IMR-90 (cell line): ENCODE measurements around the gene GALM. TPM values are rescaled to one million over a fixed set of nuclear protein-coding genes. Genes with fewer than 3 reads are reported as not detected.
"Not testable (repeated sequence)": the region's sequence is repeated elsewhere in the genome, so short reads cannot be mapped to it uniquely, and the experiment has no call there.

ENCODE experiments used
- ATAC-seq: fragments of 200-7000 bp; cut with Tn5 transposase; 2 replicates; pipeline ENCODE4 v1.9.1; 2020; ENCODE audit warnings: low read depth, mild to moderate bottlenecking, moderate library complexity
- BruUV-seq: library from RNA; stranded (reverse); fragments of 400-500 nt; replicated peaks from 2 replicates; lab custom pipeline; 2021; lab: Mats Ljungman, UMichigan
- CTCF ChIA-PET: fragments of 300-600 bp; formaldehyde crosslinking; extraction: SDS; loops from one replicate; lab custom pipeline; 2021; ENCODE audit warnings: antibody characterized with exemption; lab: Yijun Ruan, JAX
- POLR2A ChIA-PET: fragments of 300-600 bp; sonication (Branson Sonifier 250); formaldehyde crosslinking; loops from one replicate; lab custom pipeline; 2022; ENCODE audit warnings: antibody characterized with exemption; ENCODE audit not compliant: unreplicated experiment; lab: Charles Lee
- DNase-seq: peaks from one replicate; pipeline ENCODE4 v3.0.0; 2013
- H2AFZ ChIP-seq: replicated peaks from 2 replicates; pipeline ENCODE3; 2013; ENCODE audit warnings: low read length, mild to moderate bottlenecking; ENCODE audit not compliant: poor library complexity
- H2AK5ac ChIP-seq: 2 replicates; pipeline ENCODE4 v1.6.1; 2013; ENCODE audit warnings: low read depth, low read length, inconsistent platforms
- H2AK9ac ChIP-seq: replicated peaks from 2 replicates; pipeline ENCODE3; 2013; ENCODE audit warnings: mild to moderate bottlenecking, low read depth, low read length, moderate library complexity; ENCODE audit not compliant: poor library complexity
- H2BK120ac ChIP-seq: 2 replicates; pipeline ENCODE4 v1.6.1; 2013; ENCODE audit warnings: low read depth, low read length, inconsistent platforms
- H2BK15ac ChIP-seq: 3 replicates; pipeline ENCODE4 v1.6.1; 2013; ENCODE audit warnings: low read depth, low read length, inconsistent platforms
- H2BK20ac ChIP-seq: 2 replicates; pipeline ENCODE4 v1.6.1; 2013; ENCODE audit warnings: low read depth, mild to moderate bottlenecking, inconsistent platforms, low read length, moderate library complexity
- H2BK5ac ChIP-seq: 2 replicates; pipeline ENCODE4 v1.6.1; 2013; ENCODE audit warnings: mild to moderate bottlenecking, low read depth, low read length, inconsistent platforms; ENCODE audit not compliant: poor library complexity, severe bottlenecking
- H3K14ac ChIP-seq: replicated peaks from 2 replicates; pipeline ENCODE4 v1.6.1; 2013; ENCODE audit warnings: low read depth, low read length, inconsistent platforms
- H3K18ac ChIP-seq: 2 replicates; pipeline ENCODE4 v1.6.1; 2013; ENCODE audit warnings: low read depth, low read length, control low read depth
- H3K23ac ChIP-seq: 2 replicates; pipeline ENCODE4 v1.6.1; 2013; ENCODE audit warnings: low read depth, low read length, inconsistent platforms
- H3K27ac ChIP-seq: 2 replicates; pipeline ENCODE4 v1.5.1; 2013; ENCODE audit warnings: mild to moderate bottlenecking, control low read depth, low read length; ENCODE audit not compliant: insufficient read depth
- H3K27me3 ChIP-seq: 2 replicates; pipeline ENCODE4 v1.6.1; 2013; ENCODE audit warnings: low read length; ENCODE audit not compliant: control insufficient read depth, insufficient read depth
- H3K36me3 ChIP-seq: 2 replicates; pipeline ENCODE4 v1.6.1; 2013; ENCODE audit warnings: low read length, mixed read lengths; ENCODE audit not compliant: control insufficient read depth, insufficient read depth
- H3K4ac ChIP-seq: 2 replicates; pipeline ENCODE4 v1.6.1; 2013; ENCODE audit warnings: low read depth, low read length, inconsistent platforms
- H3K4me1 ChIP-seq: 2 replicates; pipeline ENCODE4 v1.6.1; 2013; ENCODE audit warnings: low read length, mixed read lengths; ENCODE audit not compliant: control insufficient read depth, insufficient read depth
- H3K4me2 ChIP-seq: 2 replicates; pipeline ENCODE4 v1.6.1; 2013; ENCODE audit warnings: low read depth, mild to moderate bottlenecking, control low read depth, low read length, moderate library complexity
- H3K4me3 ChIP-seq: 2 replicates; pipeline ENCODE4 v1.5.1; 2013; ENCODE audit warnings: low read depth, mild to moderate bottlenecking, control low read depth, low read length, moderate library complexity; ENCODE audit not compliant: insufficient read depth
- H3K56ac ChIP-seq: 2 replicates; pipeline ENCODE4 v1.6.1; 2013; ENCODE audit warnings: low read length, inconsistent platforms; ENCODE audit not compliant: insufficient read depth; ENCODE audit errors: extremely low read depth
- H3K79me1 ChIP-seq, 2 experiments: 2 replicates each; pipeline ENCODE4 v1.6.1; 2013; ENCODE audit warnings: low read length in 2 of 2, inconsistent platforms in 1 of 2, low read depth in 1 of 2
- H3K9ac ChIP-seq: 2 replicates; pipeline ENCODE4 v1.6.1; 2013; ENCODE audit warnings: low read depth, low read length, control low read depth
- H3K9me1 ChIP-seq: 2 replicates; pipeline ENCODE4 v1.6.1; 2013; ENCODE audit warnings: low read length, inconsistent platforms; ENCODE audit not compliant: insufficient read depth
- H3K9me3 ChIP-seq: 2 replicates; pipeline ENCODE4 v1.6.1; 2013; ENCODE audit warnings: low read length; ENCODE audit not compliant: control insufficient read depth, insufficient read depth
- H4K20me1 ChIP-seq: 2 replicates; pipeline ENCODE4 v1.6.1; 2013; ENCODE audit warnings: low read length, inconsistent platforms; ENCODE audit not compliant: insufficient read depth
- H4K5ac ChIP-seq: 2 replicates; pipeline ENCODE4 v1.6.1; 2013; ENCODE audit warnings: mild to moderate bottlenecking, low read depth, low read length, control low read depth
- H4K8ac ChIP-seq, 2 experiments: 2 replicates each; pipeline ENCODE4 v1.6.1; 2013; ENCODE audit warnings: low read depth in 2 of 2, low read length in 2 of 2, control low read depth in 1 of 2, inconsistent platforms in 1 of 2
- H4K91ac ChIP-seq: 2 replicates; pipeline ENCODE4 v1.6.1; 2013; ENCODE audit warnings: low read depth, low read length, inconsistent platforms; ENCODE audit not compliant: insufficient read depth
- WGBS, 2 experiments: methylation state at CpG; one replicate each; pipeline versions ENCODE4 v1.1.5 to v1.1.7; 2013; ENCODE audit warnings: missing lambda C conversion rate in 2 of 2; ENCODE audit not compliant: insufficient read length in 1 of 2; ENCODE audit errors: extremely low coverage in 2 of 2; 5-methylcytosine and 5-hydroxymethylcytosine counted together
- dilution Hi-C: fragments of 300-500 bp; cut with HindIII; formaldehyde crosslinking; loops from one replicate; pipeline ENCODE4 v1.14.3; 2018; ENCODE audit warnings: low sequenced_read_pairs; ENCODE audit not compliant: unreplicated experiment
- in situ Hi-C: fragments of 300-500 bp; cut with MboI; formaldehyde crosslinking; loops from 3 replicates; pipeline ENCODE4 v1.14.3; 2019; ENCODE audit warnings: low sequenced_read_pairs, inconsistent platforms, mixed read lengths
- intact Hi-C: fragments of 100-400 bp; cut with micrococcal nuclease; formaldehyde crosslinking; loops from 2 replicates; pipeline ENCODE4 v1.10.0; 2022
- polyA plus RNA-seq, 3 experiments: library from polyadenylated mRNA; depleted of rRNA; stranded (reverse); fragments of >200 nt; gene quantifications; 2 replicates each; pipeline ENCODE4 v1.2.3, GENCODE V29; 2012; ENCODE audit warnings: low replicate concordance in 1 of 3
- total RNA-seq: library from RNA; depleted of rRNA; stranded (reverse); fragments of >200 nt; gene quantifications from 2 replicates; pipeline ENCODE4 v1.2.3, GENCODE V29; 2012

The GALM gene
- total and polyA plus RNA-seq, 2 of the 4 experiments (the other 2 are of a cell fraction): 12.1 to 24.2 TPM

GRCh38 chr2:38708491-38708890, 42.6 kb downstream of the GALM start:
- H4K8ac ChIP-seq, H3K27ac ChIP-seq, H3K36me3 ChIP-seq, H2BK5ac ChIP-seq, POLR2A ChIA-PET, H2AFZ ChIP-seq, H3K4me2 ChIP-seq, H2BK15ac ChIP-seq, H3K9me3 ChIP-seq, H4K20me1 ChIP-seq, H4K91ac ChIP-seq, H3K4me3 ChIP-seq, H3K4ac ChIP-seq, DNase-seq, BruUV-seq, H2AK5ac ChIP-seq, H3K27me3 ChIP-seq, H3K23ac ChIP-seq, H3K9ac ChIP-seq, H2BK20ac ChIP-seq, H2BK120ac ChIP-seq, in situ Hi-C loops, H2AK9ac ChIP-seq, H3K14ac ChIP-seq, intact Hi-C loops, H4K5ac ChIP-seq, dilution Hi-C loops, ATAC-seq, H3K18ac ChIP-seq, H3K56ac ChIP-seq: not testable (repeated sequence)
- H3K4me1 ChIP-seq: peaks cover 12% of the 10 kb centered on the region
- peaks cover 13% of the 10 kb centered on the region for H3K9me1 ChIP-seq
- WGBS, 2 experiments: no CpG with 5 or more reads among the region's 9 CpGs
- CTCF ChIA-PET: interaction anchor here (0.7 kb wide), 1 partner anchor 405 kb away, joined by 3 read pairs; no protein-coding TSS in a partner anchor
- H3K79me1 ChIP-seq: peaks cover 5 to 24% of the 10 kb centered on the region in 2 experiments; a peak in 3 of 4 replicates
